HG02870 (cell line): ENCODE results near the gene RUNX2.

Experiments used
- ATAC-seq: cut with Tn5 transposase; IDR thresholded peaks from one replicate; pipeline ENCODE4 v1.9.1; 2021; ENCODE audit warnings: mild to moderate bottlenecking, moderate library complexity; ENCODE audit not compliant: unreplicated experiment

The RUNX2 gene

DNA sequence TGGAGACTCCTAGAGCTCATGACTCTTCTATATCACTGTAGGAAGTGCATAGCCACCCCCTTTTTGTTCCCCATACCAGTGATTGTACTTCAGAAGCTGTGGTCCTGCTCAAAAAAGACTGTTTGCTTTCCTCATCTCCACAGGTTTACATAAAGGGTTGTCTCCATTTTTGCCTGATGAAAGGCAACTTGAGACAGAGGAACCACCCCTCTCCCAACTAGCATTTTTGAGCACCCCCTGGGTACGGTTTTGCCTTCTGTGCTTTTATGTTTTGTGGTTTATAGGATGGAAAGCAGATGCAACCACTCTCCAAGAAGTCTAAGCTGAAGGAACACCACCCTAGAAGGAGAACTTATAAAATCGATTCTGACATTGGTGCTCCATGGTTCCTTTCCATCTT, 177.3 kb downstream of the RUNX2 start:
- no peak for ATAC-seq

- no peak for ATAC-seq
Observed at GRCh38 chr6:45507186-45507585, 179.1 kb downstream of the RUNX2 start.

- no peak for ATAC-seq
Observed at GRCh38 chr6:45509426-45509825, 181.3 kb downstream of the RUNX2 start.

DNA sequence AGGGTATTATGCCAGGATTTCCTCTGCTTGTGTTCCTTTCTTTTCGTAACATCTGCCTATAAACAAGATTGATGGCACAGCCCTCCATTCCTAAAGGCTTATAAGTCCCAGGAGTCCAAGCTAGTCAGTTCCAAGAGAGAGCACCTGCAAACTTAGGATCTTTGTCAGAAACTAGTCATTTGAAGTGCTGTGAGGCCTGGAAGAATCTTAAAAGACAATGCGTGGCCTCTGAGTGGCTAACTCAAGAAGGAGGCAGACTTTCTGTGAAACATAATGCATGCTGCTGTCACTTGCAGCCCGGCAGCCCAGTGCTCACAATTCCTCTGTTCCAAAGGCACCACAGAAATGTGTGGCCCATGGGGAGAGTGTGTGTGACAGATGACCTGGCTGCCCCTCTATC, 184.6 kb downstream of the RUNX2 start:
- no peak for ATAC-seq

DNA sequence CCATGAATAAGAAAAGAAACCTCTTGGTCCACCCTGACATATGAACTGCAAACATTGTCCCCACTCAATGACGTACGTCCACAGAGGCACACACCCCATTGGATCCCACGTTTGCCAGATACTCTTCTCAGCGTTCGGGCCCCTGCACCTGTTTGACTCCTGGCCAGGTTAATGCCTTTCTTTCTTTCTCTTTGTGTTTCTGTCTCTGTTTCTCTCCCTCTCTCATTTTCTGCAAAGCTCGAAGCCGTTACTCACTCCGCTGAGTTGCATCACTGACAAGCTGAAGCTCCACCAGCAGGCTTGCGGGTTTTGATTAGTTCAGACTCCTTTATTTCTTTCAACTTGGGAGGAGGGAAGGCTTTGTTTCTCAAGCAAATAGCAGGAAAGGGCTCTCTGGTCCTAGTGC, 185.1 kb downstream of the RUNX2 start:
- ATAC-seq, result no peak

- no peak for ATAC-seq
Observed at GRCh38 chr6:45513843-45514242, 185.7 kb downstream of the RUNX2 start.

- ATAC-seq, result no peak
Observed at GRCh38 chr6:45514454-45515230, 186.5 kb downstream of the RUNX2 start.

DNA sequence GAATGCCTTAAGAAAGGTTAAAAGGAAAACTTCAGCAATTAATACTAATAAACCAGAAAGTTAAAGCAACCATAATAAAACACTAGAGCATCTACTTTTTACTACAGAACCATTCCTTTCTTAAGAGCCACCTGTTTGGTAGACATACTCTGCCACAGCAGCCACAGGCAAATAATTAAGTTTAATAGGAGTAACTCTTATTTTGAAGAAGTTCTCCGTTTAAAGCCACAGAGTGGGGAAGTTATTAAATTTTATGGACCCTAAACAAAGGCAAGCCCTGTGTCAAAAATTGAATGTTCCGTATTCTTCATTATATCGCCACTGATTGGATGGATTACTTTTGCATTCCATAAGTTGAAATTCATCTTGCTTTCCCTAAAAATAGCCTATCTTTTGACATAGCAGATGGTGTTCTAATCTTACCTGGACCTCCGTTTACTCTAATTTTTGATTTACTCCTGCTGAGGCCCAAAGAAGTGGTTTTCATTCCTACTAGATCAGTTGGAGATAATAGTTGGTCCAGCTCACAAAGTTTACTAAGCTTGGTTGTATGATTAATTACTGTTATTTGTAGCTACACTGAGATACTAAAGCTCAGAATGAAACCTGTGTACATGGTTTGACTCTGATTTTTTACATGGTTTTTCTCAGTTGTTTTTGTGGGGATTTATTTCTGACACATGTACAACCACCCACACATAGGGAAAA, 190.0 kb downstream of the RUNX2 start:
- no peak for ATAC-seq

DNA sequence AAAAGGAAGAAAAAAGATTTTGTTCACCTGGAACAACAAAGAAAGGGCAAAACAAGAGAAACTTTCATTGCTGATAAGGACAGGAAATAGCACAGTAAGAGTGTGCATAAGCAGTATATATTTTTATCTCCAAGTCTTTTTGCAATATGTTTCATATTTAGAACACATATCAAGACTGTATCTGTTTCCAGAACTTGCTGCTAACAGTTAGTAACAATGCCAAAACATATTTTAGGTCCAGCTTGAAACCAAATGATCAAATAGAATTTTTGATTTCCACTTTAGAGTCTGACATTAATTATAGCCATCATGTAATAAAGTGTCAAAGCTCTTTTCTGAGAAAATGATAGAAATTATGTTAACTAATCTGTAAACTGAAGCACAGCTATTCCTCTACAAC, 193.1 kb downstream of the RUNX2 start:
- no peak for ATAC-seq

DNA sequence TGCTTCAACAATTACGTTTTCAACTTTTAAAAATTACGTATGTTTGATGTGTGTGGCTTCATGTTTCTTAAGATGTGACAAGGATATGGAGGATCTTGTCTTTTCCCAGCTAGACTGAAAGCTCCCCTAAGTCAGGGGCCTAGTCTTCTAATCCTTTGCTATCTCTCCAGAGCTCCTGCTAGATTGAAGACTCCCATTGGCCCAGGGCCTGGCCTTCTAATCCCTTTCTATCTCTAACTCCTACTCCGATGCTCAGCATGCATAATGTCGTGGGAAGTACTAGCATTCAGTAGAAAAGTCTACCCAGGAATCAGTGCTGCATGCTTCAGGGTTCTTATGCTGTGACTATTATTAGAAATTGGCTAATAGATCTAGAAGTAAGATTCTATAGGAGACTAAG, 194.4 kb downstream of the RUNX2 start:
- ATAC-seq, result no peak

DNA sequence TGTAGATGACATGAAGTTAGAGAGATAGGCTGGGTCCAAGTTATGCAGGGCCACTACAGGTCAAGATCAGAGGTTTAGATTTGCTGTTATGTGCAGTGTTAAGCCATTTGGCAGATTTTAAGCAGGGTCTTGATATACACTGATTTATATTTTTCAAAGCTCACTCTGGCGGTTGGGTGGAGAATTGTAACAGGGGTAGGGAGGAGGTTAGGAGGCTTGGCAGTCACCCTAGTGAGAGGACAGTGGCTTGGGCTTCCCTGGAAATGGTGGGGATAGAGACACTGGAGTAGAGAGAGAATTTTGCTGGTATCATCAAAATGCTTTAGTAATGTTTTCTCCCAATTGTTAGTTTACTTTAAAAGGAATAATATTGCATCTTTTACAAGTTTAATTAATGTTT, 199.1 kb downstream of the RUNX2 start:
- ATAC-seq, result no peak

GRCh38 chr6:45531999-45532595, 204.0 kb downstream of the RUNX2 start:
- ATAC-seq, result no peak

GRCh38 chr6:45532721-45533210, 204.6 kb downstream of the RUNX2 start:
- ATAC-seq, result no peak

DNA sequence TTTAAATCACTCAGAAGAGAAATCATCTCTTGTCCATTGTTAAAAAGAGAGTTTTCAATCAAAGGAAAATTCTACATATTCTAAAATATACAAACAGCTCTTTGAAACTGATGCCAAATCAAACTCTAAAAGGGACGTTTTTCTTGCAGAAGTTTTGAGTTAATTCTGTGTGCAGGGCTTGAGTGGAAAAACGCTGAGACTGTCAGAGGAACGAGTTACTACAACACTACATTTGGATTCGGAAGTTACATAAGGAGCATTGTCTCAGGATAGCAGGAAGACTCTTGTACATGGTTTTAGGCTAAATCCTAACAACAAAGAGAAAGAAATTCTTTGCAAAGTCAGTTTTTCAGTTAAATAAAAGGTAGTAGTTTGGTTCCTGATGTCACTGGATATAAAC, 205.3 kb downstream of the RUNX2 start:
- no peak for ATAC-seq

DNA sequence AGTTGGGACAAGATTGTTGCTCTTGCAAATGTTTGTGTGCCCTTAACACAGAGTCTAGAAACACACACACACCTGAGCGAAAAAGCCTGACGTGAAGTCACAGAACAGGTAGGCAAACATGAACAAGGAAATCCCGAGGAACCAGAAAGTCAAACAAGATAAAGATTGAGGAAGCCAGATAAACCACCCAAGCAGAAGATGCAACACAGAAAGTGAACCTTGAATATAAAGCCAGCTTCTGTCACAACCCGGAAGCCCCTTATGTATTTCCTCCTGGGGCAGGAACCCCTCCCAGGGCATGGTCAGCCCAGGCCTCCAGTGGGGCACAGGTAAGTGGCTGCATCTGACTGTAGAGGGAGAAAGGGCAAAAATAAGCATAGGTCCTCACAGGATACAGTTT, 207.8 kb downstream of the RUNX2 start:
- ATAC-seq, result no peak

- no peak for ATAC-seq
Observed at GRCh38 chr6:45537539-45537938, 209.4 kb downstream of the RUNX2 start.

DNA sequence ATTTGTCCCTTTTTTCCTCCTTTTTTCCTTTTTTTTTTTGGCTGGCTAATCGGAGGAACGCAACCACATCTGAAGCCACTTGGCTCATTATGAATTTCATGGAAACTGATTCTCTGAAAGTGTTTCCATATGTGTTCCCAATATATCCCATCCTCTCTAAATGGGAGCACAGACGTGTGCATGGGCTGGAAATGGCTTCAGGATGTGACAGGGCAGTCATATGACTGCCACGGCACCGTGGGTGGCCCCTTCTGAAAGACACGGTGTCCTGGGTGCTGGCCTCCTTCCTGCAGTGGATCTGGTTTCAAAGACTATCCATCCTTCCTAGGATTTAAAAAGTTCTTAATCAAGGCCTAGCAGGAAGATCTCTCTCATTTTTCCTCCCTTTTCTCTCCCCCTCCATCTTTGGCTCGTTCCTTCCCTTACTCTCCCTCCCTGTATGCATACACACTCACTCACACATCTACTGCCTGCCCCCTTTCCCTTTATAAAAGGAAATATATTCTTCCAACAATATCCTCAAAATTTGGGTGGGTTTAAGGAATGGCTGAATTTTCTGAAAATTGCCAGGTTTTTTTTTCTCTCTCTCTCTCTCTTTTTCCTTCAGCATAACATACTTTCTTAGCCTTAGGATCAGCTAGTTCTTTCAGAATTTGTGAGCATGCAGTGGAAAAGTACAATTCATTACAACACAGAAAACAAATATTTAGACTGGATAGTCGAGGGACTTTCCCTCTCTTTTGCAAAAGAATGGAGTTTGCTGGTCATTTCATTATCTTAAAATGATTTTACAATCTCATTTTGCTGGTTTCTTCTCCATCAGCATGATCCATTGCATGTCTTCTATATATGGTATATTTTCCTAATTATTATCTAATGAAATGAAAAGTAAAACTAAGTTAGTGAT, 210.8 kb downstream of the RUNX2 start:
- no peak for ATAC-seq

DNA sequence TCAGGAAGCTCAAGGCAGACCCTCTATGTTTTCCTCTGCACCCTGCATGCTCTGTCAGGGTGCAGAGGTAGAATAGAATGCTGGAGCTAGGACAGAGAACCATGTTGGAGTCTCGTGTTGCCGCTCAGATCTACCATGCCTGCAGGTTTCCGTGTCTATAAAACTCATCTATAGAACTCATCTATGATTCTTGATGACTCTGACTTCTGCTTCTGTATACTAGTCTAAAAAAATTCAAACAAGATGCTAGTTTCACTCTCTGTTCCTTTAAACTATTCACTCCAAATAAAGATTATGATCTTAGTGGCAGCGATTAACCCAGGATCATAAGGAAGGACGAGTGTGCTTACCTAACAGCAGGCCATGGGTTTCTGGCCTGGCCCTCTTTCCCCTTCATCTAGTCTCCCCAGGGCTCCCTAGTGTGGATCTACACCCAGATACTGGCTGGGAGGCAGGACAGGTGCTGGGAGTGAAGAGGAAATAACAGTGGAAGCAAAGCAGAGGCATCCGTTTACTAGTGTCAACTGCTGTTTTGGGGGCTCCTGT, 212.3 kb downstream of the RUNX2 start:
- ATAC-seq, result no peak

GRCh38 chr6:45541934-45542333, 213.8 kb downstream of the RUNX2 start:
- ATAC-seq, result no peak
